NCI-H187 treated with DMSO at 0.1 percent for 48 hours (cell line): ENCODE measurements around the gene DAPK1.

ENCODE experiments used
- DNase-seq: peaks from one replicate; lab custom pipeline; 2025; lab: John Stamatoyannopoulos, UW

The DAPK1 gene

GRCh38 chr9:87643778-87644570 is 146.3 kb downstream of the DAPK1 start:
- DNase-seq = no peak

GRCh38 chr9:87644659-87645058 is 147.0 kb downstream of the DAPK1 start:
- DNase-seq = no peak

GRCh38 chr9:87646546-87646945 is 148.9 kb downstream of the DAPK1 start:
- DNase-seq = no peak

- DNase-seq = no peak
Observed at GRCh38 chr9:87647114-87647513, 149.4 kb downstream of the DAPK1 start.

- no peak for DNase-seq
Observed at GRCh38 chr9:87648606-87649005, 150.9 kb downstream of the DAPK1 start.

- DNase-seq = no peak
Observed at GRCh38 chr9:87650611-87651295, 153.1 kb downstream of the DAPK1 start.

GRCh38 chr9:87651431-87651830 is 153.8 kb downstream of the DAPK1 start:
- no peak for DNase-seq

GRCh38 chr9:87653941-87654340 is 156.3 kb downstream of the DAPK1 start:
- DNase-seq = no peak

GRCh38 chr9:87655731-87656130 is 158.1 kb downstream of the DAPK1 start:
- no peak for DNase-seq

GRCh38 chr9:87656485-87656884 is 158.8 kb downstream of the DAPK1 start:
- no peak for DNase-seq

GRCh38 chr9:87657190-87657589 is 159.5 kb downstream of the DAPK1 start:
- no peak for DNase-seq

- no peak for DNase-seq
Observed at GRCh38 chr9:87657893-87658292, 160.2 kb downstream of the DAPK1 start.

- no peak for DNase-seq
Observed at GRCh38 chr9:87658511-87658910, 160.8 kb downstream of the DAPK1 start.

- DNase-seq = no peak
Observed at GRCh38 chr9:87659534-87660419, 162.1 kb downstream of the DAPK1 start.

- DNase-seq = no peak
Observed at GRCh38 chr9:87661241-87661640, 163.6 kb downstream of the DAPK1 start.

GRCh38 chr9:87662808-87663528 is 165.3 kb downstream of the DAPK1 start:
- DNase-seq = no peak

GRCh38 chr9:87663556-87663955 is 165.9 kb downstream of the DAPK1 start:
- DNase-seq = no peak

GRCh38 chr9:87664153-87665060 is 166.7 kb downstream of the DAPK1 start:
- DNase-seq = no peak

- DNase-seq = no peak
Observed at GRCh38 chr9:87665505-87665904, 167.8 kb downstream of the DAPK1 start.

GRCh38 chr9:87667164-87667738 is 169.6 kb downstream of the DAPK1 start:
- DNase-seq = no peak
